ENCODE data around the gene HERC3.

The HERC3 gene

GRCh38 chr4:88745175-88745574 lies 152.9 kb downstream of the HERC3 start:
- no peak for TF ChIP-seq CTCF (IDR thresholded peaks at IDR 0.05; ENCODE audit: low read depth, low read length)

DNA sequence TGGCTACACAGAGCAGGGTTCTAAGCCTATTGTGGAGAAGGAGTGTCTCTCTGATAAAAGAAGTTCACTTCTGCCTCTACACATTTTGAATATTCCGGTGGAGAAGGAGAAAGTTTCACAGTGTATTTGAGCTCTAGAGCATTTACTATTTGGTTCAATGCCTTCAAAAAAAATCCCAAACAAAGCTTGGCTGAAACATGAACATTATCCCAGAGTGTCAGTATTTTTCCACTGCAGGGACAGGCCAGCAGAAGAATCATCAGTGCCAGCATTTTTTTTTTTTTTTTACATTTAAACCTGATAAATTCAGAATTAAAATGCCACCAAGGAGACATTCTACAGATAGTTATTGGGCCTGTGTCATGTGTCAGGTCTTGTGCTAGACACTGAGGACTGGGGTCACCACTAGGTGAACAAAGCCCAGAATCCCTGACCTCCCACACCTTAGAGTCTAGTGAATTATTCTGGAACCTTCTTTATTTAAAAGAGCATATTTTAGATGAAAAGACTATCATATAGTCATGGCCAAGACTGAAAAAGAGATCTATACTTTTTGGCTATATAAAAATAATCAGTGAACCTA lies 153.4 kb downstream of the HERC3 start:
- TF ChIP-seq CTCF (IDR thresholded peaks at IDR 0.05; ENCODE audit: low read depth, low read length), result no peak
- DNase-seq (ENCODE audit: extremely low read depth, low read depth), result no peak

More at GRCh38 chr4:88745175-88745574, 152.9 kb downstream of the HERC3 start:
- no peak for DNase-seq (ENCODE audit: extremely low read depth, low read depth)

DNA sequence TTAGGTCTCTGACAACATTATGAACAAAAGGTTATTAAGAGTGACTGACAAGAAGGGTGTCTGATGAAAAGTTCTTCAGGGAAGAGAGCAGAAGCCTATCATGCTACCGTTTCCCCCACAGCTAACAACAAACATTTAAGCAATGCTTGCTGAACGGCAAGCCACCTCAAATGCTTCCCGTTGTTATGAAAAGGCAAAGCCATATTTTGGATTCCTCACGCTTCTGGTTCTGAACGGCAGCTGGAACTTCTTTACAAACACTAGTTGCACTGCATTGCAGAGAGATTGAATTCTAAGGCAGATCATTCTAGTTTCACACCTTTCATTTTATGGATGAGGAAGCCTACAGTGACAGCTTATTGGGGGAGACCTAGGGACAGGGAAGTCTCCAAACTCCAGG lies 153.9 kb downstream of the HERC3 start:
- no peak for DNase-seq (ENCODE audit: extremely low read depth, low read depth)
- TF ChIP-seq CTCF (IDR thresholded peaks at IDR 0.05; ENCODE audit: low read depth, low read length), result no peak

GRCh38 chr4:88747351-88747750 lies 155.1 kb downstream of the HERC3 start:
- TF ChIP-seq CTCF (IDR thresholded peaks at IDR 0.05; ENCODE audit: low read depth, low read length), result no peak

DNA sequence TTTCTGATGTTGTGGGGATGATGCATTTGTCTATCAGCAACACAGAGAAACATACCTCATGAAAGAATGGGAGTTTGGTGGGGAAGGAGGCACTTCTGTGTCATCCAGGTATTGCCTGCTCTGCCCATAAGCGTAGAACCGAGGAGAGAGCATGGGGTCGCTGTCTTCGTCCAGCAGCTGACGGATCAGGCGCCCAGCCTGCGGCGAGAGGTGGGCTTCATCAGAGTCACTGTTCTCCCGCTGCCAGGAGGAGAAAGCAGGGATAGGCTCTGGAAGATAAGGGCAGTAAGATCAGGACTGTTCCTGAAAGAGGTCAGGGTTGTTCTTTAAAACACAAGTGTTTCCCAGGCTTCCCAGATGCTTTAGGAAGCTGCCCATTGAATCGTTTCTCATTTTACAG lies 158.1 kb downstream of the HERC3 start:
- no peak for TF ChIP-seq CTCF (IDR thresholded peaks at IDR 0.05; ENCODE audit: low read depth, low read length)
- DNase-seq (ENCODE audit: extremely low read depth, low read depth), result no peak

More at GRCh38 chr4:88747351-88747750, 155.1 kb downstream of the HERC3 start:
- DNase-seq (ENCODE audit: extremely low read depth, low read depth), result no peak

GRCh38 chr4:88751258-88752075 lies 159.2 kb downstream of the HERC3 start:
- no peak for DNase-seq (ENCODE audit: extremely low read depth, low read depth)
- TF ChIP-seq CTCF (IDR thresholded peaks at IDR 0.05; ENCODE audit: low read depth, low read length), result no peak

GRCh38 chr4:88752076-88752463 lies 159.8 kb downstream of the HERC3 start:
- no peak for DNase-seq (ENCODE audit: extremely low read depth, low read depth)
- no peak for TF ChIP-seq CTCF (IDR thresholded peaks at IDR 0.05; ENCODE audit: low read depth, low read length)
